Hippocampal formation (tissue), 2 donors: ENCODE measurements around the gene RUNDC1.

Experiments used
- DNase-seq, 2 donors: peaks; one replicate each; lab custom pipeline; 2025; lab: John Stamatoyannopoulos, UW

RUNDC1 gene

GRCh38 chr17:43042025-43042628 is 61.8 kb downstream of the RUNDC1 start:
- no peak for DNase-seq
